Mesendoderm (in vitro differentiated cells): ENCODE measurements around the gene PDE4D.

Experiments
- DNase-seq: peaks from one replicate; pipeline ENCODE4 v3.0.0; 2013
- H2AK5ac ChIP-seq: 2 replicates; pipeline ENCODE4 v1.6.1; 2013; ENCODE audit warnings: low read length, inconsistent platforms
- H2BK120ac ChIP-seq: 2 replicates; pipeline ENCODE4 v1.6.1; 2013; ENCODE audit warnings: low read depth, mild to moderate bottlenecking, low read length, moderate library complexity, mixed read lengths
- H2BK15ac ChIP-seq: replicated peaks from 2 replicates; pipeline ENCODE4 v1.6.1; 2013; ENCODE audit warnings: low read depth, mild to moderate bottlenecking, moderate library complexity
- H2BK5ac ChIP-seq: 2 replicates; pipeline ENCODE4 v1.6.1; 2013; ENCODE audit warnings: low read length, inconsistent platforms
- H3K18ac ChIP-seq: 2 replicates; pipeline ENCODE4 v1.6.1; 2013; ENCODE audit warnings: mild to moderate bottlenecking, low read length, mixed read lengths
- H3K23ac ChIP-seq: one replicate; pipeline ENCODE4 v1.6.1; 2013; ENCODE audit warnings: low read length
- H3K27ac ChIP-seq: 2 replicates; pipeline ENCODE4 v1.5.1; 2013; ENCODE audit warnings: low read depth, mild to moderate bottlenecking, inconsistent platforms, low read length, moderate library complexity
- H3K27me3 ChIP-seq: 2 replicates; pipeline ENCODE4 v1.6.1; 2013; ENCODE audit warnings: low read length, control low read depth, mild to moderate bottlenecking, inconsistent platforms; ENCODE audit not compliant: insufficient read depth, poor library complexity
- H3K36me3 ChIP-seq: 2 replicates; pipeline ENCODE4 v1.6.1; 2013; ENCODE audit warnings: low read length, inconsistent platforms; ENCODE audit not compliant: control insufficient read depth, insufficient read depth
- H3K4ac ChIP-seq: one replicate; pipeline ENCODE4 v1.6.1; 2013; ENCODE audit warnings: low read depth, mild to moderate bottlenecking, low read length, moderate library complexity
- H3K4me1 ChIP-seq: 2 replicates; pipeline ENCODE4 v1.6.1; 2013; ENCODE audit warnings: low read depth, low read length, inconsistent platforms; ENCODE audit not compliant: control insufficient read depth
- H3K4me2 ChIP-seq: 2 replicates; pipeline ENCODE4 v1.6.1; 2013; ENCODE audit warnings: low read length
- H3K4me3 ChIP-seq: 2 replicates; pipeline ENCODE4 v1.5.1; 2013; ENCODE audit warnings: mild to moderate bottlenecking, low read length
- H3K56ac ChIP-seq: one replicate; pipeline ENCODE4 v1.6.1; 2013; ENCODE audit warnings: low read length
- H3K79me1 ChIP-seq: 2 replicates; pipeline ENCODE4 v1.6.1; 2013; ENCODE audit warnings: low read length, inconsistent platforms
- H3K79me2 ChIP-seq: 2 replicates; pipeline ENCODE4 v1.6.1; 2013; ENCODE audit warnings: mild to moderate bottlenecking, low read length; ENCODE audit not compliant: control insufficient read depth, insufficient read depth
- H3K9ac ChIP-seq: 2 replicates; pipeline ENCODE4 v1.6.1; 2013; ENCODE audit warnings: low read length, inconsistent platforms
- H4K5ac ChIP-seq: one replicate; pipeline ENCODE4 v1.6.1; 2013; ENCODE audit warnings: low read length
- H4K8ac ChIP-seq: one replicate; pipeline ENCODE4 v1.6.1; 2013; ENCODE audit warnings: low read depth, mild to moderate bottlenecking, control low read depth, low read length, moderate library complexity
- WGBS: extraction: QIAGEN DNeasy Blood & Tissue Kit; methylation state at CpG from one replicate; pipeline ENCODE4 v1.1.7; 2013; ENCODE audit warnings: low lambda C conversion rate, missing lambda C conversion rate; ENCODE audit not compliant: insufficient coverage; ENCODE audit errors: extremely low coverage; 5-methylcytosine and 5-hydroxymethylcytosine counted together

The PDE4D gene

DNA sequence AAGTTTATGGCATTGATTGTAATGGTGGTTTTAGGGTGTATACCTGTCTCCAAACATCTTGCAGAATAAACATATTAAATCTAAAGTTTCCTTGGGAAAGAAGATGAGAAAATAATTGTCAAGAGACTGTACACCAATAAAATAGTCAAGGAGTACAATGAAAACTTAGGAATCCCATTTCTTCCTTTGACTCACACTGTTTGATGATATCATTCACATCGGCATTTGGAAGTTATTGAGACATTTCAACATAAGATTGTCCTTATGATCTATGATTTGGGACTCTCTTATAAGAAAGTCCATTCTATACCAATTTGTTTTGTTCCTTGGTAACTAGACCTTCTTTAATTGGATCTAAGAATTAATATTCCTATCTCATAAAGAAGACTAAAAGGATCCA lies 828.0 kb downstream of the PDE4D start:
- Histone ChIP-seq H2BK15ac (no peak overlapping the region), H4K8ac (no peak overlapping the region), H3K79me1 (no peaks in the 10 kb centered on the region), H3K4me3 (no peak overlapping the region), H3K4me1 (no peaks in the 10 kb centered on the region), H3K56ac (no peak overlapping the region), H4K5ac (no peak overlapping the region), H3K36me3 (no peaks in the 10 kb centered on the region), H3K4ac (no peak overlapping the region), H3K27ac (no peak overlapping the region), H3K18ac (no peak overlapping the region), H3K27me3 (no peaks in the 10 kb centered on the region), H3K23ac (no peak overlapping the region), H2AK5ac (no peak overlapping the region), H2BK5ac (no peak overlapping the region), H3K79me2 (no peaks in the 10 kb centered on the region), H2BK120ac (no peak overlapping the region), H3K4me2 (no peak overlapping the region), H3K9ac (no peak overlapping the region)
- DNase-seq = no peak
- no CpG with 5 or more reads among the region's 1 CpG for WGBS

DNA sequence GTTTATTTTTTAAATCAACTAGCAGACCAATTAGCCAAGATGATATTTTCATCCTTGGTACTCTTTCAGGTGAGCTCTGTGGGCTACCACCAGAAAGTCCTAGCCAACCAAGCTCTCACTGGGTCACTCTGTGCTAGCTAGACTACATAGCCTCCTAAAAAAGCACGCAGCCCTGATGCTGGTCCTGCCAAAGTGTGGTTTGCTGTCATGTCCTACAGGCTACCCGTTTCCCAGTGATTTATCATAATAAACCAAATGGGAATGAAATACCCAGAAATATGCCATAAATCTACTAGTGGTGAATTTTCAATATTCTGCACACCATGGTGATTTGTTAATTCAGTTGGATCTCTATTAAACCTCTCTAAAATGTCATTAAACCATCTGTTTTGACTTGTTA lies 829.2 kb downstream of the PDE4D start:
- Histone ChIP-seq H3K4me1 (no peaks in the 10 kb centered on the region), H4K5ac (no peak overlapping the region), H2BK120ac (no peak overlapping the region), H2AK5ac (no peak overlapping the region), H3K79me1 (no peaks in the 10 kb centered on the region), H3K4ac (no peak overlapping the region), H3K9ac (no peak overlapping the region), H4K8ac (no peak overlapping the region), H3K4me2 (no peak overlapping the region), H2BK5ac (no peak overlapping the region), H3K18ac (no peak overlapping the region), H3K27me3 (no peaks in the 10 kb centered on the region), H3K79me2 (no peaks in the 10 kb centered on the region), H3K56ac (no peak overlapping the region), H3K23ac (no peak overlapping the region), H3K27ac (no peak overlapping the region), H3K36me3 (no peaks in the 10 kb centered on the region), H2BK15ac (no peak overlapping the region), H3K4me3 (no peak overlapping the region)
- WGBS = no CpG with 5 or more reads among the region's 2 CpGs
- no peak for DNase-seq

DNA sequence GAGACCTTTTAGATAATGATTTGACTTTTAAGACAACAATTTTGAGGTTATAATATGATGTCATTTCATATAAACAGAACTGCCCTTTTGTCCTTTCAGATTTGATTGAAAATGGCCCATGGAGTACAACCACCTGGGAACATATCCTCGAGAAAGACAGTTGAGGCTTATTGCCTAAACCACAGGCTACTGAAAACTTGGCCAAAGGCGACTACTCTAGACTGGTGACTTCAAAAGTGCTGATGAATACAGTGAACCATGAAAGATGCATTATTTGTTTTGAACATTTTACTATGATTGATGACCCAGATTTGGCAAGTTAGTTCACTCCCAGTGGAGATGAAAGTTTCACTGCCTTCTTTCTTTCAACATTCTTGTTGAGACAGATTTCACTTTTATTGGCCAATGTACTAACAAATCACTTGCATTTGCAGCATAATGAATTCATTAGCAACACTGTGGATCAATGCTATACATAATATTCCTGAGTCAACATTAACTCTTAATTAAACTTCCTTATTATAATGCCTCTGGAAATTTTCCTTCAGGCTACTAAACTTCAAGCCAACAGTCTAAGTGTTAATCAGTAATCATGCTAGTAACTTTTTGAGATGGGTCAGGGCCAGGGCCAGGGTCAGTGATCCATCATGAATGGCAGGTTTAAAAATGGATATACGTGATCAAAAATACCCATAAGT lies 830.4 kb downstream of the PDE4D start:
- Histone ChIP-seq H3K79me1 (no peaks in the 10 kb centered on the region), H3K4me2 (no peak overlapping the region), H3K27me3 (no peaks in the 10 kb centered on the region), H2BK5ac (no peak overlapping the region), H4K5ac (no peak overlapping the region), H4K8ac (no peak overlapping the region), H3K4me1 (no peaks in the 10 kb centered on the region), H2BK120ac (no peak overlapping the region), H3K23ac (no peak overlapping the region), H3K4me3 (no peak overlapping the region), H3K56ac (no peak overlapping the region), H3K9ac (no peak overlapping the region), H2AK5ac (no peak overlapping the region), H2BK15ac (no peak overlapping the region), H3K36me3 (no peaks in the 10 kb centered on the region), H3K27ac (no peak overlapping the region), H3K4ac (no peak overlapping the region), H3K79me2 (no peaks in the 10 kb centered on the region), H3K18ac (no peak overlapping the region)
- WGBS = no CpG with 5 or more reads among the region's 3 CpGs
- no peak for DNase-seq

DNA sequence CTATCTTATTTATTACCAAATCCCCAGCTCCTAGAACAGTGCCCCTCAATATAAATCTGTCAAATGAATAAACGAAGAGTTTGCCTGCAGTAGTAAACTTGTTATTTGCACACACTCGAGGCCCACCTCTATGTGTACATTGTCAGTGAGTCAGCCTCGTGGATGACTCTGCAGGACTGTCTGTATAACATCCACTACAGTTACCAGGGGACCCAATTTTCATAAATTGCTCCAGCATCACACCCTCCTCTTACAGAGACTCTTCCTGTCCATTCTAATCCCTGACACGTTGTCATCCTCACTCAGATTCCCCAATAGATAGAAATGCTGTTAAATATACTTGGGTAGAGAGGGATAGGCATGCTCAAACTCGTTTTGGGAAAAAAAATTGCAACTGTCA lies 832.1 kb downstream of the PDE4D start:
- Histone ChIP-seq H3K4ac (no peak overlapping the region), H2AK5ac (no peak overlapping the region), H2BK120ac (no peak overlapping the region), H3K4me2 (no peak overlapping the region), H2BK15ac (no peak overlapping the region), H4K8ac (no peak overlapping the region), H3K27ac (no peak overlapping the region), H3K79me2 (no peaks in the 10 kb centered on the region), H3K27me3 (no peaks in the 10 kb centered on the region), H3K79me1 (no peaks in the 10 kb centered on the region), H3K36me3 (no peaks in the 10 kb centered on the region), H3K9ac (no peak overlapping the region), H3K23ac (no peak overlapping the region), H3K56ac (no peak overlapping the region), H3K4me1 (no peaks in the 10 kb centered on the region), H3K4me3 (no peak overlapping the region), H2BK5ac (no peak overlapping the region), H3K18ac (no peak overlapping the region), H4K5ac (no peak overlapping the region)
- DNase-seq = no peak
- WGBS = no CpG with 5 or more reads among the region's 5 CpGs

DNA sequence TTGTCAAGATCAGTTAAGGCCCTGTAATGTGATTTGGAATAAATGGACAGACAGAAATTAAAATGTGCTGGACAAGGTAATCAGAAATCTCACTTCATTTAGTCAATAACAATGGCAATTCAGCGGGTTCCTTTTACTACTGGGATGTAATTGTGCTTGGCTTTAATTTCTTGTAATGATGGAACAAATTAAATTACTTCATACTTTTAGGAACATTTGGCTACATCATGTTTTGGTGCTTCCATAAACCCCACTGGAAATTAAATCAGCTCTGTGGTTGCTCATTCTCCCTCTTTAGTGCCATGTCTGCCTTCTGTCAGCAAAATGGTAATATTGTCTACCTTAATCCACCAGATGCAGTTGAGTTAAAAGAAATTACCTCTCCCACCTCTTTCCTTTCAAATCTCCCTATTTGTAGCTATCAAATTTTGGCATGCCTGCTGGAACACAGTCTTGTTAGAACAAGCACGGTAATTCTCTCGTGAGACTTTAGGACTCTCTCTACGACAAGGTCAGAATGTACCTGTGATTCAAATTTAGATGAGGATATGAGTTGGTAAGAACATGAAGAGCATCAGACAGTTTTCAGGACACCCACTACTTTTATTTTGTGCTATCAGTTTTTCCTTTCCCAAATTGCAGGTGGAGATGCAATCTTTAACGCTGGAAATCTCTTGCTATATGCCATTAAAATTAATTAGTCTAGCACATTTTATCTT lies 834.4 kb downstream of the PDE4D start:
- no CpG with 5 or more reads among the region's 5 CpGs for WGBS
- H2BK15ac ChIP-seq = no peak overlapping the region
- H3K4me2 ChIP-seq = no peak overlapping the region
- no peak overlapping the region for H2BK120ac ChIP-seq
- no peak overlapping the region for H3K9ac ChIP-seq
- no peak overlapping the region for H3K4me3 ChIP-seq
- no peak overlapping the region for H3K27ac ChIP-seq
- no peak overlapping the region for H3K23ac ChIP-seq
- H3K4me1 ChIP-seq = no peaks in the 10 kb centered on the region
- H3K27me3 ChIP-seq = no peaks in the 10 kb centered on the region
- H4K5ac ChIP-seq = no peak overlapping the region
- no peak overlapping the region for H3K56ac ChIP-seq
- H2AK5ac ChIP-seq = no peak overlapping the region
- DNase-seq = no peak
- no peak overlapping the region for H3K18ac ChIP-seq
- H4K8ac ChIP-seq = no peak overlapping the region
- no peaks in the 10 kb centered on the region for H3K79me2 ChIP-seq
- H3K36me3 ChIP-seq = no peaks in the 10 kb centered on the region
- H3K4ac ChIP-seq = no peak overlapping the region
- H3K79me1 ChIP-seq = no peaks in the 10 kb centered on the region
- no peak overlapping the region for H2BK5ac ChIP-seq
